Measurements from ENCODE around the gene MAPK10. TPM values are rescaled to one million over a fixed set of nuclear protein-coding genes. Genes with fewer than 3 reads are reported as not detected.
"Not testable (repeated sequence)": the region's sequence is repeated elsewhere in the genome, so short reads cannot be mapped to it uniquely, and the experiment has no call there.

Gene MAPK10
- total RNA-seq, 1 donor from 2014 or later: 0.27 TPM

DNA sequence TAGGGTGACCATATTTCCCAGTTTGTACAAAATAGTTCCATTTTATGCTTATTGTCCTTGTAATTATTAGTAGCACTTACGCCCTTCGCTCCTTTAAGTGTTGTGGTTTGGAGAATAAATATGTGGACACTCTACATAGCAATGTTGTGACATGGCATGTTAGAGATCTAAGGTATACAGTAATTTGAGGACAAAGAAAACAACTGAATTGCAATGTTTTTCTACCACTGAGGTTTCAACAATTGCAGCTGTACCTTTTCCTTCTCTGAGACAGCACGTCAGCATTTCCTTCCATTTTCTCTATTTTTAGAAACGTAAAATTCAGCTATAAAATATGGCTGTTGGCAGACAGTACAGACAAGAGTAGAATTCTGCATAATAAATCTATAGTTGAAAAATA, 323.1 kb downstream of the MAPK10 start:
- intact Hi-C loops (cut with micrococcal nuclease): no loop called here

DNA sequence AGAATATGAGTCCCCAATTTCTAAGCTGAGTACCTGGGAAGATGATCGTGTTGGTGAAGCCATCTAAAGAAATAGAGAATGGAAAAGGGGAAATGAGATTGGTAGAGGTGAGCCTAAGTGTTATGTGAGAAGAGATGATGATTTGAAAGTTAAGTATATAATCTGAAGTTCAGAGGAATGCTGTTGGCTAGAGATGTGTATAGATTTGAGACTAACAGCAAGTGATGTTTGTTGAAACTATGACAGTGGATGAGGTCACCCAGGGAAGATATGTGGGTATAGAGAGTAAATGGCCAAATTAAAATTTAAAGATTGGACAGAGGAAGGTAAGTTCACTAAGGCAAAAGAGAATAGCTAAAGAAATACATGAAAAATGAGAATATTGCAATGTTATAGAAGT, 324.2 kb downstream of the MAPK10 start:
- intact Hi-C loops (cut with micrococcal nuclease): no loop called here

DNA sequence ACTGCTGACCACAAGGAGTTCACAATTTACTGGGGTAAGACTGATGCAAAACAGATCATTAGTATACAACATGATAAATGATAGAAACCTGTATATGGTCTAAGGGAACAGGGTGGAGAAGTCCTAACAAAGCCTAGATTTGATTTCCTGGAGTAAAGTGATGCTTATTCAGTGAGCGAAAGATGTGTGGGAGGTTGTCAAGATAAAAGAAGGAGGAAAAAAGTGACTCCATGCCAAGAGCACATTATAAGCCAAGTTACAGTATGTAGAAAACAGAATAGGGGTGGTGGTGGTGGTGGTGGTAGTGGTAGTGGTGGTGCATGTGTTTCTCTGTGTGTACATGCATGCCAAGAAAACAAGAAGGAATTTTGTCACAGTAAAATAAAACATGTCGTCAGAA, 325.2 kb downstream of the MAPK10 start:
- intact Hi-C loops (cut with micrococcal nuclease): no loop called here

DNA sequence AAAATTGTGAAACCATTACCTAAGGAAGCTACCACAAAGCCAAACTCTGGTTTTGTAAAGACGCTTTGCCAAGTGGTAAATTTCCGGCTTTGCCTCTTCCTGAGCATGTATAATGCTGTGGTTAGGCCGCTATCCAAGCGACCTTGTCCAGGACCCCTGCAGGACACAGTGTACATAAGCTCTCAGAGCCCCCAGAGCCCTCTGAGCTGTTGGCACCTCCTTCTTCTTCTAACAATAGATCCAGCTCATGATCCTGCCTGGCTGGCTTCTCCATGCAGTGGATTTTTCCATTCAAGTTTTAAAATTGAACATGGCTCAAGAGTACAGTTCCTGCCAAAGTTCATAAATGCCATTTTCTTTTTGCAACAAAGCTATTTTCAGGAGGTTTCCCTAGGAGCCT, 326.7 kb downstream of the MAPK10 start:
- intact Hi-C loops (cut with micrococcal nuclease): no loop called here

DNA sequence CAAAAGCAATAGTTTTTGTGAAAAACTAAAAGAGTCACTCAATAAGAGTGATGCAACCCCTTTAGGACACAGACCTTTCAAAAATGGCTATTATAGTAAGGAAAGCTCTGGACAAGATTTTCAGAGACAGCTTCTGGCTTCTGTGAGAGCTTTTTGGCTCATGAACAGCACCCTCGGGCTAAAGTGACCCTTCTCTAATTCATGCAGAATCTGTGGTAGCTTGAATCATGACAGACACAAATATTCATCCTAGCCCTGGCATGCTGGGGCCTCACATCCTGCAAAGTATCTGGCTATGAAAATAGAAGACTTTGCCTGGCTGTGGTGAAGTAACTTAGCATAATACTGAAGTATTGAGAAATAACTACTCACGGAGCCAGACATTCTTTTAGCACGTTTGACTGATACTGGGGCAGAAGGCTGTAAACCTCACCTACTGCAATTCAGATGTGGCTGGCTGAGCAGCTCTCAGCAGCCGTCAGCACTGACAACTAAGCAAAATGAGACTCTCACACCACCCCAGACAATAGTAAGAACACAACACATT, 327.3 kb downstream of the MAPK10 start:
- intact Hi-C loops (cut with micrococcal nuclease): no loop called here

DNA sequence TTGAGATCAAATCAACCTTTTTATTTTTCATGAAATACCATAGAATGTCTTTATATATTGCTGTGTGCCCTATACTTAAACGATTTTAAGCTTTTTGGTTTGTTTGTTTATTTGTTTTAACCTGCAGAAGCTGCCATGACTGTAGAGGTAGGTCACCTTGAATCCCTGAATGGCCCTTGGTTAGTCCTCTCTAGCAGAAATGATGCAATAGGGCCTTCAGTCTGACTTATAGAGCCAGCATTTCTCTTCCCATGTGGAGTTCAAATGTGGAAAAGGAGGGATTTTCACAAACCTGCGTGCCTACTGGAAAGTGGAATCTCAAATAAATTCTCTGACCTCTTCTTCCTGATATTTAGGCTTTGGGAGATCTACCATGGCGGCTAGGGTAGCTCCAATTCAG, 327.9 kb downstream of the MAPK10 start:
- intact Hi-C loops (cut with micrococcal nuclease): no loop called here

DNA sequence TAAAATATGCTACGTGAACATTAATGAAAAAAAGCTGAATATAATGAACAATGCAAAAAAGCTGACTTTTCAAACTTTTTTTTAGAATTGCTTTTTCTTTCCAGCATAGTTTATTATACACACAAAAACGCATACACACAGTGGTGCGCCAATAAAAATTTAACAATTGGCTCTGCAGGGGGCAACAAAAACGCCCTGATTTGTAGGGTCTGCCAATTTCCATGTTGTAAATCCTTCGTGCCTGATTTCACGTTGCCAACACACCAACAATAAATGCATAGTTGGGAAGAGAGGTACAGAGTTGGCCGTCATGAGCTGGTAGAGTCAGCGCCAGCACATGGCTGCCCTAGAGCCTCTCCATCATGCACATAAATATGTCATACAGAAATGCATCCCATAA, 333.1 kb downstream of the MAPK10 start:
- intact Hi-C loops (cut with micrococcal nuclease): no loop called here

DNA sequence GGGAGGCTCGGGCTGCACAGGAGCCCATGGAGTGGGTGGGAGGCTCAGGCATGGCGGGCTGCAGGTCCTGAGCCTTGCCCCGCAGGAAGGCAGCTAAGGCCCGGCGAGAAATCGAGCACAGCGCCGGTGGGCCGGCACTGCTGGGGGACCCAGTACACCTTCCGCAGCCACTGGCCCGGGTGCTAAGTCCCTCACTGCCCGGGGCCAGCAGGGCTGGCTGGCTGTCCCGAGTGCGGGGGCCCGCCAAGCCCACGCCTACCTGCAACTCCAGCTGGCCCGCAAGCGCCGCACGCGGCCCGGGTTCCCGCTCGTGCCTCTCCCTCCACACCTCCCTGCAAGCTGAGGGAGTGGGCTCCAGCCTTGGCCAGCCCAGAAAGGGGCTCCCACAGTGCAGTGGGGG, 338.2 kb downstream of the MAPK10 start:
- intact Hi-C loops (cut with micrococcal nuclease): not testable (repeated sequence)

DNA sequence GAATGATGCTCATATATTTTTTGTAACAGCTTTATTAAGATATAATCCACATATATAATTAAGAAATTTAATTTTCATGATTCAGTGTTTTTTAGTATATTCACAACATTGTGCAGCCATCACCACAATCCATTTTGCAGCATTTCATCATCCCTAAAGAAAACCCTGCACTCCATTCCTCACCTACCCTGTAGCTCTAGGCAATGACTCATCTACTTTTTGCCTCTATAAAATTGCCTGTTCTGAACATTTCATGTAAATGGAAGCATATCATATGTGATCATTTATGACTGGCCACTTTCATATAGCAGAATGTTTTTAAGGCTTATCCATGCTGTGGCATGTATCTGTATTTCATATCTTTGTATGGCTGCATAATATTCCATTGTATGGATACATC, 339.9 kb downstream of the MAPK10 start:
- intact Hi-C loops (cut with micrococcal nuclease): no loop called here

DNA sequence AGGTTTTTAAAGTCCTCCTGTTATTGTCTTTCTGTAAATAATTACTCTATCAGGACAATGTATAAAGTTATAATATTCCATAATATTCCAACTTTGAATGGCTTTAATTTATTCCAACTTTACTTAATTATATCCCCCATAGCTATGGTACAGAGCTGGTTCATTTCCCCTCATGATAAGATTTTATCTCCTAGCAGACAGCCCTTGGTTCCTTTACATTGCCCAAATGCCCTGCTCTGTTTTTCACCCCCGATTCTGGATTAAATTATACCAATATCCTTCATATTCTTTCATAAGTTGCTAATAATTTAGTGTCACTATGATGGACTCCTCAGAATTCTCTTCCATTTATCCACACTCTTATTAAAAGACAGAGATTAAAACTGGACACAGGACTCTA, 340.5 kb downstream of the MAPK10 start:
- intact Hi-C loops (cut with micrococcal nuclease): no loop called here

DNA sequence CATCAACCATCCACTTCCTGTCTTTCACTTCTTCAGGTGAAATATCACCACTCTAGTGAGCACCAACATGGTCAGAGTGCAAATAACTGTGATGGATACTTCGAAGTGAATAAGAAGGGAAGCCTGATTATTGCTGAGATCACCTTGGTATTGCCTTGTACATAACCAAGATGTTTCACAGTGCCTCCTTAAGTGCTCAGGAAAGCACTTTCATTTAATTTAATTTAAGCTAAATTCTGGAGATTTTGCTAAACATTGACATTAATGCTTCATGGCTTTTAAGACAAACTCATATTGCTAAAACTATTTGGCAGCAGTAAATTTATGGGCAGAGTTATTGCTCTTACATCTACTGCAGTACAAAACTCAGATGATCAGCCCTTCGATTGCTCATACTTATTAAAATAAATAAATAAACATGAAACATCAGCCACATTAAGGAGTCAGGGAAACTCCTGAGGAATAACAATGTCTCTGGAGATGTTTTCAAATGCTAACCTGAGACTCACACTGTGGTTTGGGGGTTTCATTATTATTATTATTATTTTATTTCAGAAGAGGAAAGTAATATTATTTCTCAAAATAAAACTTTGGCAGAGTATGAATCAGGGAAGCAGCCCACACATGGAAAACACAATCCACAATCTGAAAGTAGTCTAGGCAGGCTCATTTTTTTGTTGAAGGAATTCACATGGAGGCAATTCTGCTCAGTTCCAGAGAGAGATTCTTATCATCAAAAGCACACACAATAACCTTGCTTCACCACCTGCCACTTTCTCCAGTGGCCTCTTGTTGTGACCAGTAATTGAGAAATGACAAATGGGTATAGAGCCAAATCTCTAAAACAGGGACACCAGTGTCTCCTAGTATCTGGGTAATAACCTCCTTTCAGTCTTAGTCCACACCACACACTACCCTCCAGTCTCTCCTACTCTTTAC, 344.2 kb downstream of the MAPK10 start:
- intact Hi-C loops (cut with micrococcal nuclease): no loop called here

DNA sequence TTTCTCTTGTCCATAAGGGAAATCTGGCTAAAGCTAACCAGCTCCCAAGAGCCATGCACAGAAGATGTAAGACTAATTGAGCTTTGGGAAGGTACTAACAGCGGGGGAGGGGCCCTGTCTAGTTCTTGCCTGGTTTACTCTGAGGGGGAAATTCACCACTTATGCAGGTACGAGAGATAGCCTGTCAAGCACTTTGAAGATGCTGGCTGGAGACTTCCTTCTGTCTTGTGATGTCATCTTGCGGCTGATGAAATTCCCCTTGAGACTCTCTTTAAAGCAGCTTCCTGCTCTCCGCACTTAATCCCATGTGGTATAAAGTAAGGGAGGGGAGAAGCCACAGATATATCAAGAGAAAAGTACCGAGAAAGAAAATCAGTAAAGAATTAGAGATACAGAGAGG, 345.3 kb downstream of the MAPK10 start:
- intact Hi-C loops (cut with micrococcal nuclease): no loop called here

DNA sequence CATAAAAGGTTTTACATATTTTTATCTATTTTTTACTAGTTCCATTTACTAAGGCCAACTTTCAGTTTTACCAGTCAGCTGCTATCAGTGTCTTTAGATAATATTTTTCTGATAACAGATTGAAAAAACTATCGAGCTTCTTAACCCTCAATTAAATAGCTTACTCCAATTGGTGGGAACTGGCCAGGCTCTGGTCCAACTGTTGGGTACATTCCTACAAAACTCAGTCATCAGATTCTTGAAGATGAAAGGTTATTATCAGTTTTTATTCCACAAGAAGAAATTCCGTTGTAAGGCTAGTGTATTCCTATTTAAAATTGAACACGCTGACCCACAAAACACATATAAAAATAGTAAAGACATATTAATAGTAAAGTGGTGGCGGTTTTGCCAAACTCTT, 346.2 kb downstream of the MAPK10 start:
- intact Hi-C loops (cut with micrococcal nuclease): no loop called here

DNA sequence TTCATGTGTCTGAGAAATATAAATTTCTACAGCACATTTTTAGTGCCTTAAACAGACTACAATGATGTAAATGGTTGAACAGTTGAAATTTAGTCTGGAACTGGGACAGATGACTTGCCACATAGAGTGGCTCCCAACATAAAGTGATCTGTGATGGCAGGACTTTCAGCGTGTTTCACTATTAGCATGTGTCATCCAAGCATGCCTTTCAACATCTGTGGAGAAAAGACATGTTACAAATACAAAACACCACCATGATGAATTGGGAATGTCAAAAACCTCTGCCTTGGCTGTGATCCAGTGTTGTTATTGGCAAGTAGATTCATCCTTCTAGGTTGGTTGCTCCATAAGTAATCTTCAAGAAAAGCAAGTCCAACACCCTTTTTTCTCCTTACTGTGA, 348.7 kb downstream of the MAPK10 start:
- intact Hi-C loops (cut with micrococcal nuclease): no loop called here

DNA sequence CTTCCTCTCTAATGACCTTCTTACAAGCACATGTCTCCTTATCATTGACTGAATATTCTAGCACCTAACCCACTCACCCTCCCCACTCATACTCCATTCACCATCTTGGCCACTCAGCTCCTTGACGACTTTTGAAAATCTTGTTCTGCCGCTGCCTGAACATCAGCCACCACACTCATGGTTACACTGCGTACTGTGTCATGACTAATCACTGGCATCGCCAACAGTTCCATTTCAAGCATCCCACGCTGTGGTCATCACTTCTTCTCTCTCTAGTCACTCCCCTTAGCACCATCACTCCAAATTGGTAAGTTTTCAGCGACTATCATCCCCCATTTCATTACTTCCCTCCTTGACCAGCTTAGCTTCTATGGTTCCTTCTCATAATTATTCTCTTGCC, 352.8 kb downstream of the MAPK10 start:
- intact Hi-C loops (cut with micrococcal nuclease): no loop called here

DNA sequence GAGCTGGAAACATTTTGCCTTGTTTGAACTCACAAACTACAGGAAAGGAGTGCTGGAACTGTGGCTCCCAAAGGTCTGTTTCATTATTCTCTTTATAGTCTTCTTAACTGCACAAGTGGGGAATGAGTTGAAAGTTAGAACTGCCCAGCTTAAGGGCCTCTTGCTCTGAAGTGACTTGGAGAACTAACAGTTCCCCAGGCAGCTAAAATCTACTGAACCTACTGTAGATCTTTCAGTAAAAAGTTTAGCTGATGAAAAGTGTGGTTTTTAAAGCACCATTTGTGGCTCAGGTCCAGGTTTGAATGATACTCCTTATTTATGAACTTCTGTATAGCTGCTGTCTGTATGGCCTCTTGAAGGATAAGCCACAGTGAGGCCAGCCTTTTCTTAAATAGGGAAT, 353.8 kb downstream of the MAPK10 start:
- intact Hi-C loops (cut with micrococcal nuclease): no loop called here

DNA sequence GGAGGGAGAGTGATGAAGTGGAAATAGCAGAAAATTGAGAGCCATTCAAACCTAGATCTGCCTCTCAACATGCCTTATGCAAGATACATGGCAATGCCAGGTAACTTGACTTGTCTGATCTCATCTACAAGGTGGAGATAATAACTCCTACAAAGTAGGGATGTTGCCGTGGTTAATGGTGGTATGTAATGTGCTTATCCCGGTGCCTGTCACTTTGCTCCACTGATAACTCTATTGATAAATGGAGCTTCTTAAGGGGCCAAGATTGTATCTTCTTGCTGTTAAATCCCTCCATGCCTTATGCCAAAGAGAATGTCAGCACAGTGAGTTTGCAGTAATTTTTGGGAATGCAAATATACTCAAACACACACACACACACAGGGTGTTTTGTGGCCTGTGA, 355.8 kb downstream of the MAPK10 start:
- intact Hi-C loops (cut with micrococcal nuclease): no loop called here

DNA sequence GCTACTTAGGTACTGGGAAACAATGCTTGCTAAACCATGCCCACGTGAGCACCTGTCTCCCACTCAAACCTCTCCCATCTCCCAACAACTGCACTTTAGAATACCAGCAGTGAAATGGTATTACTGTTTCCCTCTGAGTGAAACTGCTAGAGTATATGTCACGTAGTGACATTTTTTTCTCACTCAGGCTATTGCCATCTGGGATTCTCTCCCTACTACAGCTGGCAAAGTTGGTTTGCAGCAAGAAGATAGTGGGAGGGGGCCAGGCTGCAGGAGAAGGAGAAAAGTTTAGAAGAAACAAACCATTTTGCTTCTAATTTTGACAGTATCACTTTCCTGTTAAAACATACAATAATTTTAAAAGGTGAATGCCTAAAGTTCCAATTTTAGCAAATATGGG, 358.3 kb downstream of the MAPK10 start:
- intact Hi-C loops (cut with micrococcal nuclease): no loop called here

DNA sequence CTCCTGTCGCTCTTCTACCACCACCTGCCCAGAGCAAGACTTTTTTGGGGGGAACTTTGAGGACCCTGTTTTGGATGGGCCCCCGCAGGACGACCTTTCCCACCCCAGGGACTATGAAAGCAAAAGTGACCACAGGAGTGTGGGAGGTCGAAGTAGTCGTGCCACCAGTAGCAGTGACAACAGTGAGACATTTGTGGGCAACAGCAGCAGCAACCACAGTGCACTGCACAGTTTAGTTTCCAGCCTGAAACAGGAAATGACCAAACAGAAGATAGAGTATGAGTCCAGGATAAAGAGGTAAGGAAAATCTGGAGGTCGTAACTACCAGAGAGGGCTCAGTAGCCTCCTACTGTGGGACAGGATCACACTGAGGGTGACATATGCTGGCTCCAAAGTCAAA, 364.5 kb downstream of the MAPK10 start:
- intact Hi-C loops (cut with micrococcal nuclease): no loop called here

DNA sequence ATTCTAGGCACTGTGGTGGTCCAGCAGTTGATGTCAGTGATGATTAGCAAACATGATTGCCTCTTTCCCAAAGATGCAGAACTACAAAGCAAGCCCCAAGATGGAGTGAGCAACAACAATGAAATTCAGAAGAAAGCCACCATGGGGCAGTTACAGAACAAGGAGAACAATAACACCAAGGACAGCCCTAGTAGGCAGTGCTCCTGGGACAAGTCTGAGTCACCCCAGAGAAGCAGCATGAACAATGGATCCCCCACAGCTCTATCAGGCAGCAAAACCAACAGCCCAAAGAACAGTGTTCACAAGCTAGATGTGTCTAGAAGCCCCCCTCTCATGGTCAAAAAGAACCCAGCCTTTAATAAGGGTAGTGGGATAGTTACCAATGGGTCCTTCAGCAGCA, 365.3 kb downstream of the MAPK10 start:
- intact Hi-C loops (cut with micrococcal nuclease): no loop called here

DNA sequence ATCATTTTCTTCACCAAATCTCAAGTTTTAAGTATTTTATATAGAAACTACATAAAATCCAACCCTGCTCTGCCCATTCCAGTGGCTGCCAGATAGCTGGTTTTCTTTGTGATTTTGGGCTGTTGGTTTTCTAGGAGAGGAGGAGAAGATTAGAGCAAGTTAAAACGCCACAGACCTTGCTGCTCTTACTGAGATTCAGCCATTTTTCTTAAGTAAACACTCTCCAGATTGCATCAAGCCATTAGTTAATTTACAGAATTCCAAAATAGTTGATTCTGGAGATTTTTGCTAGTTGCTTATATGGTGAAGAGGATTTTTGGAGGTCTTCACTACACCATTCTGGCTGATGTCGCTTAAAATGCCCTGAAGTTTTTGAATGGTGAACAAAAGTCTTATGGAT, 366.2 kb downstream of the MAPK10 start:
- intact Hi-C loops (cut with micrococcal nuclease): no loop called here

DNA sequence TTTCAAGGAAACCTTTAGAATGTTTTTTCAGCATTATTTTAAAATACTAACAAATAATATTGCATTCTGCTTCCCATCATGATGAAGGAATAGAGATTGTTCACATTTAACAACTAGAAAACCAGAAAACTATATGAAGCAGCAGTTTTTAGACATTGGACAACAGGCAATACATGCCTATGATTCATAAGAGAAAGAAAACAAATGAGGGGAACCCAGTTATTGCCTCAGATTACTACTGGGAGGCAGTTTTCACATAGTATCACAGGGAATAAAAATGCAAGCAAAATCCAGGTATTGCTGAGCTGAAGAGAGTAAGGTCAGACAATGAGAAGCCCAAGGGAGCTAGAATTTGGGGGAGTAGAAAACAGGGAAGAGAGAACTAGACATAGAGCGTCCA, 373.6 kb downstream of the MAPK10 start:
- intact Hi-C loops (cut with micrococcal nuclease): no loop called here

DNA sequence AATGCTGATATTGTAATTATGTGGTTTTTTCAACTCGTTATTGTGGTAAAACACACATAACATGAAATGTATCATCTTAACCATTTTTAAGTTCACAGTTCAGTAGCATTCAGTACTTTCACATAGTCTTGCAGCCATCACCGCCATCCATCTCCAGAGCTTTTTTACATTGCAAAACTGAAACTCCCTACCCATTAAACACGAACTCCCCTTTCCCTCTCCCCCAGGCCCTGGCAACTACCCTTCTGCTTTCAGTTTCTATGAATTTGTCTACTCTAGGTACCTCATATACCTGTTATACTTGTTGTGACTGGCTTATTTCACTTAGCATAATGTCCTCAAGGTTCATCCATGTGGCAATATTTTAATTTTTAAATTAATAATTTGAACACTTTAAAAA, 380.6 kb downstream of the MAPK10 start:
- intact Hi-C loops (cut with micrococcal nuclease): no loop called here

Data from T-helper 2 cell treated with Interferon-gamma antibody and Interleukin-4, amounts not matched to agents 100 ng/mL and 5 ng/mL, for 36 hours (primary cell).